ENCODE measurements around the gene SKA1.
"Not testable (repeated sequence)": the region's sequence is repeated elsewhere in the genome, so short reads cannot be mapped to it uniquely, and the experiment has no call there.

The SKA1 gene

GRCh38 chr18:50429207-50429948 is 54.5 kb downstream of the SKA1 start:
- no peak for TF ChIP-seq GATA1 (IDR thresholded peaks at IDR 0.05; ENCODE audit: low read depth, low read length)
- no peak for TF ChIP-seq POLR2A (IDR thresholded peaks at IDR 0.05; ENCODE audit: low read length)
- peak; percentile 28 to 62 for DNase-seq

- DNase-seq: no peak
- no peak for TF ChIP-seq POLR2A (IDR thresholded peaks at IDR 0.05; ENCODE audit: low read length)
- TF ChIP-seq GATA1 (IDR thresholded peaks at IDR 0.05; ENCODE audit: low read depth, low read length): no peak
Measured at GRCh38 chr18:50432915-50433314, 58.1 kb downstream of the SKA1 start.

GRCh38 chr18:50436742-50437141 is 61.9 kb downstream of the SKA1 start:
- not testable (repeated sequence) for DNase-seq

DNA sequence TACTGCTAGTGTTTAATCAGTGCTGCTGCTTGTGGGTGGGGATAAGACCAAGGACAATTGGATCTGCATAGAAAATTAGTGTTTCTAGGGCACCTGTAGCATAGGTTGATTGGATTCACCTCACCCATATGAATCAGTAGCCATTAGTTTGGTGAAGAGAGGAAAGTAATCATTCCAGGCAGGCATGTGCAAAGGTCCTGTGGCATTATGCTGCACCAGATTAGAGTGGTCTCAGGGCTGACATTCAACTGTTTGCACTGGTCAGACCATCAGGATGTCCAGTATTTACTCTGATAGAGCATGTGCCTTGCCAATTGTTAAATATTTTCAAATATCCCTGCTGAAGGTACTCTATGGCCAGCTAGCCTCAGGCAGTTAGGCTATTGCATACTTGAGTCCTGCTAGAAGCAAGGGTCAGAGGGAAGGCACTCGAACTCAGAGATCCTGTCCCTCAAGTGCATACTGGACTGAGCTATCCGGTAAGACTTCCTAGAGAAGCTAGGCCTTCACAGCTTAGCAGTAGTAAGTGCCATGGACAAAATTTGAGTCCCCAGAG is 64.7 kb downstream of the SKA1 start:
- DNase-seq: no peak
- no peak for TF ChIP-seq GATA1 (IDR thresholded peaks at IDR 0.05; ENCODE audit: low read depth, low read length)
- TF ChIP-seq POLR2A (IDR thresholded peaks at IDR 0.05; ENCODE audit: low read length): no peak

DNA sequence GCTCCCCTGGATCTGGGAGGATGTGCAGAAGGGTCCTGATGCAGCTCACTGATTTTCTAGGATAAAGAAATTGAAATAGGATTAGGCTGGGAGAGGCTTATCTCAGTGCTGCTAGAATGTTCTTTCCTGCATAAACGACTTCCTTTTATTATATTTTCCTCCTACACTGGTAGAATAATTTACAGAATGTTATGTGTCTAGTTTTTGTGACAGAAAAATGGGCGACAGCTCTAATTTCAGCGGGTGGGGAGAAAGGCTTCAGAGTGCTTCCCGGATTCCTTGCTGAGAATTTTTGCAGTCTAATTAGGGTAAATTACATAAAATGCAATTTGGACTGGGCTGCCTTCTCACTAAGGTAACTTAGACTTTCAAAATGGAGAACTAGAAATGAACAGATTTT is 66.2 kb downstream of the SKA1 start:
- DNase-seq: no peak
- no peak for TF ChIP-seq POLR2A (IDR thresholded peaks at IDR 0.05; ENCODE audit: low read length)
- TF ChIP-seq GATA1 (IDR thresholded peaks at IDR 0.05; ENCODE audit: low read depth, low read length): no peak

DNA sequence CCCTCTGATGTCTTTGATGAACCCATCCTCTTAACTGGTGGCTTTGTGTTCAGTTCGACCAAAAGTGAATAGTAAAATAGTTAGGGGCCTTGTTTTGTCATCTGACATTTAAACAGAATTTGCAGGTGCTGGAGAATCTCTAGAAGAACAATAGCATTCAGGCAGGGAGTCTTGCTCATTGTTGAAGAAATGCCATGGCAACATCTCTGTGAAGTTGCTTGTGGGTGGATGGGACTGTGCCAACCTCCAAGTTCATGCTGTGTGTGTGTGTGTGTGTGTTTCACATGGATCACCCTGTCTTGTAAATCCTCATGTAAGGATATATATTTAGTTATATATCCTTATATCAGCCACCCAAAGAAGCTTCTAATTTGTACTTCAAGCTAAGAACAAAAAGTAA is 66.7 kb downstream of the SKA1 start:
- DNase-seq: no peak
- no peak for TF ChIP-seq POLR2A (IDR thresholded peaks at IDR 0.05; ENCODE audit: low read length)
- TF ChIP-seq GATA1 (IDR thresholded peaks at IDR 0.05; ENCODE audit: low read depth, low read length): no peak
